HK-2 (cell line): Measurements from ENCODE around the gene NKX2-1.
"Not testable (repeated sequence)": the region's sequence is repeated elsewhere in the genome, so short reads cannot be mapped to it uniquely, and the experiment has no call there.

Experiments used
- DNase-seq: peaks from one replicate; pipeline ENCODE4 v3.0.0-alpha.2; 2018; ENCODE audit not compliant: unreplicated experiment

The NKX2-1 gene

DNA sequence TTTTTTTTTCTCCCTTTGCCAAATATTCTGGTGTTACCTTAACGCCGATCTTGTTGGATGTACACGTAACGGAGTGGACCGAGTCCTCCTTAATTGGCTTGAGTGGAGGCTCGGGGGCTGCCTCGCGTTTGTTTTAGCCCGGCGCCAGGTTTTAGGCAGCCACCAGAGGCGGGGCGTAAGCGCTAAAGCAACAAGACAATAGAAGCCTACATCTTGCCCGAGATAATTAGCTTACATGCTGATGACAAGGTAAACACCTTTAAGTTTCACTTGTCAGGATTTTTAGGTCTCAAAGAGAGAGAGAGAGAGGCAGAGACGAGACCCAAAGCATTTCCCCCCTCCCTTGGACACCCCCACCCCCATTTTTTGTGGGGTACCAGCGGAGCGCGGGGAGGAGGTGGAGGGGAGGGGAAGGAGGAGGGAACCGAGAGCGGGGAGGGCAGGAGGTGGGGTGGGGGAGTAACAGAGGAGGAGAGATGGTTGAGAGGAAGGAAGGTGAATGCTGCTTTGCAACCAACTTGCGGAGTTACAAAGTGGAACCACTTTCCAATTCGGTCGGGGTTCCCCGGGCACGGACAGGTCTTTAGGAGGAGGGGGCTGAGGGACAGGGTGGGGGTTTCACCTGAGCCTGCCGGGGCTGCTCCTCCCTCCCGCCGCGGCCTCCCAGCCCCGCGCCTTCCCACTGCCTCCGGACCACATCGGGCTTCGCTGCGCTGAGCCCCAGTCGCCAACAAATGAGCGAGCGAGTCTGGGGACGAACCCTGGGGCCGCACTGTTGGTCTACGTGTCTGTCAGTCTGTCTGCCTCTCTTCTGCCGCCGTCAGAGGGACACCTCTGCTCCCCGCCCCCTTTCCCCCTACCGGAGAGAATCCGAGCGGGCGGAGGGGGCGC, at the start of gene NKX2-1:
NKX2-1 (minus strand) TSS at position 802 of the 891 bp plus-strand sequence; CDS start at position 699, 103 bp downstream.
- DNase-seq = no peak

DNA sequence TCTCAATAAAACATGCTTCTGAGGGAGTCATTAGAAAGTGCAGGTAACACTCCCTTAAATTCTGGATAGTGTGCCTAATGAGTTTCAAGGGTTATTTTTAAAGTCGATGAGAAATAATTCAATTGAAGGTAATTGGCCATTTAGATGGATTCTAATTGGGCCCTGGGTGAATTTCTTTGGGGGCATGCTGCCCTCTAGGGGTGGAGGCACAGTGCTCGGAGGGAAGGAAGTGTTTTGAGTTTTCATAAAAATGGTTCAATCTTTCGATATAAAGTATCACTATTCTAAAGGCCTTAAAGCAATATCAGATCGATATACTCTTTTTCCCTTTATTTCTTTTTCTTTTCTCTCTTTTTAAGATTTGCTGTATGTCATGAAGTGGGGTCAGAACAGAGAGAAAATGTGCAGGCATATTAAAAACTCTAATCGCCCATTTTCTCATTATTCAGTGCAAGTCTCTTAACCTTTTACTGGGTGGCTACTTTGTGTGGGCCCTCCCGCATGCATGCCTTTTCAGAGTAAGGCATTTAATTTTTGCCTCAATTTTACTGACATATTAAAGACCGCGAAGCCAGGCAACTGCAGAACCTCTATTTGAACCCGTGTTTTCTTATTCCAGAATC, 36.9 kb upstream of the NKX2-1 start:
- DNase-seq = no peak

- no peak for DNase-seq
Measured at GRCh38 chr14:36555998-36556743, 36.1 kb upstream of the NKX2-1 start.

DNA sequence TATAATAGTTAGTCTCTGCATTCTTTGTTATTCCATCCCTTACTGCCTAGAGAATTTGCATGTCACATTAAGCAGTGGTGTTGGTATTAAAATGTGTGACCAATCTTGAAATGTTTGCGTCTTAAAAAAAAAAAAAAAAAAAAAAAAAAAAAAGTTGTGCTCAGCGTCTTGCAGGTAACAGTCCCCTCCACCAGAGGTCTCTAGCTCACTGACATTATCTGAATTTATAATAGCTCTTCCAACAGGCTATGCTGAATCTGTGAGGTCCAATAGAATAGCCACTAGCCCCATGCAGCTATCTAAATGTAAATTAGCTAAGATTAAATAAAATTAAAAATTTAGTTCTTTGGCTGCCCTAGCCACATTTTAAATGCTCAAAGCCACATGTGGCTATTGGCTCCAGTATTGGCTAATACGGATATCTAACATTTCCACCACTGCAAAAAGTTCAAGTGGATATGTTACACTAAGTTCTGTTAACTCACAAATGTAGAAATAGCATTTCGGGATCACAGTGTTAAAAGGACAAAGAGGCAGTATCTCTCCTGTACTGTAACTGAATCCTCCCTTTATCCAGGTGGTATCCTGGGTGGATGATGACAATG, 33.7 kb upstream of the NKX2-1 start:
- no peak for DNase-seq

- DNase-seq = no peak
Measured at GRCh38 chr14:36550899-36551298, 30.9 kb upstream of the NKX2-1 start.

DNA sequence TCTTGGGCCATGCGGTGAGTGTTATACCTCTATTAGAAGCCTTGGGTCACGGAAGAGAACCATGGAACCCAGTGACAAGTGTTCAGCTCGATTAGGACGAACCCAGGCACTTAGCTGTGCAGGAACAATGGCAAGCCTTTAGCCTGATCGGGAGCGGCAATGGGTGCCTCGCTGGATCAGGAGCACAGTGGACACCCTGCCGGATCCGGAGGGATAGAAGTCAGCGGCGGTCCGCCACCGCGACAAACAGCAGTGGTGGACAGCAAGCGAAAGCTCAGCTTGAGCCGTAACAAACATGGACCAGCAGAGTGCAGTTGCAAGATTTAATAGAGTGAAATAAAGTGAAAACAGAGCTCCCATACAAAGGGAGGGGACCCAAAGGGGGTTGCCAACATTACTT, 24.2 kb upstream of the NKX2-1 start:
- not testable (repeated sequence) for DNase-seq

DNA sequence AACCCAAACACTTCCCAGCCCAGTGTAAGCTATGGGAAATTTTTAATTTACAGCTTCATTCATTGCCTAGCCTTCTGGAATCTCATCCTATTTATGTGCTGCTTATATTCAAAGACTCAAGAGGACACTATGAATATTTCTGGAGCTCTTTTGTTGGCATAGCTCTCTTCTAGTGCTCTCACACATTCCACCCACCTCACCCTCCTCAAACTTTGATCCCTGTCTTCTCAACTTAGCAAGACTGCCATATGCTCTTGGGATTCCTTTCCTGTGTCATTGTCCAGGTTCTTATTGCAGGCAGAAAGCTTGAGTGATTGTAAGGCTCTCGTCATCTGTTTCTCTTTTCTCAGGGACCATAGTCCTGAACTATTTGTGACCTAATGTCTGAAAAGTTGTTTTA, 18.0 kb upstream of the NKX2-1 start:
- DNase-seq = no peak

DNA sequence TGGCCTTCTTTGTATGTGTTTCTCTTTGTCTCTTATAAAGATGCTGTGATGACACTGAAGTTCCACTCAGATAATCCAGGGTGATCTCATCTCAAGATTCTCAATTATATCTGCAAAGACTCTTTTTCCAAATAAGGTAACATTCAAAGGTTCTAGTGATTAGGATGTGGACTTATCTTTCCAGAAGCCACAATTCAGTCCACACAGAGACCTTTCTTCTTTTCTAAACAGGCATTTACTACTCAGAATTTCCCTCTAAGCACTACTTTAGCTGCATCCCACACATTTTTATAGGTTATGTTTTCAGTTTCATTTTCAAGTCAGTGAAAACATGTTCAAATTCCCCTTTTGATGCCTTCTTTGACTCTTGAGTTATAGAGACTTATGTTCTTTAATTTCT, 9.0 kb upstream of the NKX2-1 start:
- DNase-seq = no peak

DNA sequence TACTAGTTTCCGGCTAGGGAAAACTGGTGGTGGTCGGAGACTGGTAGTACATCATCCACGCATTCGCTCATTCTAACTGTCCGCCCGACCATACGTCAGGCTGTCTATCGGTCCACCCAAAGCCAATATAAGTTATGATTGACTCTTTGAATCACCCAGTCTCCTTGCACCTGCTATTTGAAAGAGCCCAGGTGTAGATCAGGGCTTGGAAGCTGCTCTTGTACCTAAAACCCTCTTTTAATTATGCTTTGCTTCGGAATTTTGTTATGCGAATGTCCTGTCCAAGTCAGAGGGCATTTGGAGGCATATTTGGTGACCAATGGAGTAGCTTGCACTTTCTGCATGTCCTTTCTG, 5.7 kb upstream of the NKX2-1 start:
- DNase-seq = no peak

- DNase-seq = no peak
Measured at GRCh38 chr14:36524874-36525745, 5.1 kb upstream of the NKX2-1 start.

DNA sequence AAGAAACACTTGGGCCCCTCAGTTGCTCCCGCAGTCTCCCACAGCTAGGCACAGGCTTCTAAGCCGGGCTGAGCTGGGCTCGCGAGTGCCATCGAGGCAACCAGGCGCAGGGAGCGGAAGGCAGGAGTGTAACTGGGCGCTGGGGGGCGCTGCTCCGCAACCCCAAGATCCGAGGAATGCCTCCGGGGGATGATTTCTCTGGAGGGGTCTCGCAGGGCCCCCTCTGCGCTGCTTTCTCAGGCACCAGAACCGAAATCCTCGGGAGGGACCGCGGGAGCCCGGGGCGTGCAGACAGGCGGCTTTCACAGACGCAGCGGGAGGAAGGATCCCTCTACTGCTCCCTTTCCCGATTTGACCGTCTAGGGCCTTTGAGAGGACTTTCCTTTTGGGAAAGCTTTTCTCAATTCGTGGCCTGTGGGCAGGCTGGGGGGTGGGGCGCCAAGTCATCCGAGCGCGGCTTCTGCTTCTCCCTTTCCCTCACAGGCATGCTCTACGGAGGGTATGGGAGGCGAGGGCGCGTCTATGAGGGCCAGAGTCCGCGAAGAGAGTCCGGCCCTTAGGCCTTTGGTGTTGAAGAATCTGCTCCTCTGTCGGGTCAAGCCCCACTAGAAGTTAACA, 4.3 kb upstream of the NKX2-1 start:
- no peak for DNase-seq

GRCh38 chr14:36522972-36523715, 3.1 kb upstream of the NKX2-1 start:
- DNase-seq = no peak

DNA sequence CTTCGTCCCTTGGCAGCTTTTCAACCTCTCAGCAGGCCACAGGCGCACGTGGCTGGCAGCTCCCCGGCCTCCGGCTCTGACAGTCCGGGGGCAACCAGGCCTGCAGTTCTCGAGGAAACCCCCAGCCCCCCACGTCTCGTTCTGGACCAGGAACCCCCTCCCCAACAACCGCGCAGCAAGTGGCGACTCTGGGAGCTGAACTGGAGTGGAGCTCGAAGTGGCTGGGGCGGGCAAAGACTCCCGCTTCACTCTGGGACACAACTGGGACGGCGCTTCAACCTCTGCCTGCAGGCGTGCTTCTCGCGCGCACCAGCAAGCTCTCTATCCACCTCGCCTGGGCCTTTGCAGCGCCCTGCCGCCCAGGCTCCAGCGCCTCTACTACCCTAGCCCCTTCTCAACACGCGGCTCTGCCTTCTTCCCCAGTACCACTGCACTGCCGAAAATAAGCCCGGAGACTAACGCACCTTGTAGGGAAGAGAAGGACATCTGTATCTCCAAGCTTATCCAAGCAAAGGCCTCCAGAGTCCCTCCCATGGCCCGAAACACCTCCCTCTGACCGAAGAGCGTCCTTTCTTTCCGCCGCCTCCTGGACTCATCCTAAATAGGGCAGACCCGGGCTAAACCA, 2.4 kb upstream of the NKX2-1 start:
- DNase-seq = no peak

DNA sequence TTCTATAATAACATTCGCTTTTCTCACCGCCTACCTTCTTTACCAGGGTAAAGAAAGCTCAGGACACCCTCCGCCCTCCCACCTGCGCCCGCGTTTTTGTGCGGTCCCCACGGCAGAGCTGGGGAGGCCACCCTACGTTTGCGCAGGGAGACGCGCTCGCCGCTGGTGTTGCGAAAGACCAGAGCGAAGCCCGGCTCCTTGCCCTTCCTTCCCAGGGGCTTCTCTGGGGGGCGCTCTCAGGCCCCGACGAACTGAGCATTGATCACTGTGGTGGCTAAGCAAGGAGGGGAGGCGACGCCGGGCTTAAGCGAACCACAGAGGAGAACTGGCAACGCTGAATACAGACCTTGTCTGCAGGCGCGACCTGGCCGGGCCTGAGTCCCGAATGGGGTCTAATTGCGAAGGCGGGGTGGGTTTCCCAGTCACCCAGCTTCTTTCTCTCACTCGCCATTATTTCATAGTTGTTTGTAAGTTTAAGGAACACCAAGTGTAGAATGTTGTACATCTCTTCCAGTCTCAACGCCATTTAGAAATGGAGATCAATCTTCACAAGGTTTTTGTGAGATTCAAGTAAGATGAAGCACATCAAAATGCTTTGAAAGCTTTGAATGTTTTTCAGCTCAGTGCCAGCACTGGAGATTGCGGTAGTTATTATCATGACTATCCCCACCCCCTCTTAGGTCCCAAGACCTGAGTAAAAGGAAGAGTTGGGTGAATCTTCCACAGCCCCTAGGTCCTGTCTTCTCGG, 1.7 kb upstream of the NKX2-1 start:
- DNase-seq = no peak

DNA sequence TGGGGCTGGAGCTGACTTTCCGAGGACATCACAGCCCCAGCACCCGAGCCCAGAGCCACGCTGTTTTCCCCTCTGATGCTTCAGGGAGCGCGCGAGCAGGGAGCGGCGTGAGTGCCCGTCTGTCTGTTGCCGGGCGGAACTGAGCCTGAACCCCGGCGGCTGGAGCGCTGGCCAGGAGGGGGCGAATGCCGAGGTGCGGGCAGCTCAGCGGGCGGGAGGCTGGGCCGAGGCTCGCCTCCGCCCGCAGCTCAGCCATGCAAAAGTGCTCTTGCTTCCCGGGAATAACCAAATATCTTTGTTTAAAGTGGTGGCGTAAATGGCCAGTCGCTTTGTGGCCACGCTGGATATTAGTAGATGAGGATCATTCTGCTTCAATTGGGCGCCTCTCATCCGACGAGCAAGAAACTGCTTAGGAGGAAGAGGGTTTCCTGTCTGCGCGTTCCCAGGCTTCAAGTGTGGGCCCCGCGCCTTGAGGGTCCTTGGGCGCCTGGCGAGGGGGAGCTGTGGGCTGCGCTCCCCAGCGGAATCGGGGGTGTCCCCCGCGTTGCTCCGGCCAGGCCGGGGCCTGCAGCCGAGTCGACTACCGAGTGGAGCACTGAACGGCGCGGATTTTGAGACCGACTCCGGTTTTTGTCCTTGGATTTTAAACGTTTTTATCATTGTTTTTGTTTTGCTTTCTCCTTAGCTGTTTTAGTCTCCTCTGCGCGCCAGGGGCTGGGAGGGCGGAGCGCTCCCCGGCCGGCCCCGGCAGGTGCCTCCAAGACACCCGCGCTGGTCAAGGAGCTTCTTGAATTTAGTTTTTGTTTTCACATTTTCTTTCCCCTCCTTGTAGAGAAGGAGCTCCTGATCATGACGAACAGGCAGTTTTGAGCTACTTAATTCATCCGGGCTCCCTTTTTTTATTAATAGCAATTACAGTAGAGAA, 831 bp upstream of the NKX2-1 start:
- peak; percentile 58 for DNase-seq

GRCh38 chr14:36518586-36519430, 1.2 kb downstream of the NKX2-1 start:
- DNase-seq = no peak
